Nephron progenitor cell (in vitro differentiated cells): Measurements from ENCODE around the gene DLEU7.

ENCODE experiments used
- DNase-seq: peaks from one replicate; pipeline ENCODE4 v3.0.0; 2021
- H3K27ac Mint-ChIP-seq: 2 replicates; pipeline ENCODE4 v1.8.0; 2021; ENCODE audit warnings: mild to moderate bottlenecking, moderate library complexity, mixed read lengths
- H3K27me3 Mint-ChIP-seq: 2 replicates; pipeline ENCODE4 v1.8.0; 2021; ENCODE audit warnings: mild to moderate bottlenecking, low read depth, mixed read lengths; ENCODE audit not compliant: poor library complexity
- H3K36me3 Mint-ChIP-seq: 2 replicates; pipeline ENCODE4 v1.8.0; 2021; ENCODE audit warnings: low read depth, mixed read lengths
- H3K4me1 Mint-ChIP-seq: 2 replicates; pipeline ENCODE4 v1.8.0; 2021; ENCODE audit warnings: mixed read lengths
- H3K4me3 Mint-ChIP-seq: 2 replicates; pipeline ENCODE4 v1.8.0; 2021; ENCODE audit warnings: mild to moderate bottlenecking, moderate library complexity, mixed read lengths
- H3K9me3 Mint-ChIP-seq: 2 replicates; pipeline ENCODE4 v1.8.0; 2021; ENCODE audit warnings: mild to moderate bottlenecking, moderate library complexity, mixed read lengths
- TF ChIP-seq, protein P1 (sequence below): fragments of 200-600 bp; sonication (generic); IDR thresholded peaks from 2 replicates; pipeline ENCODE4 v1.5.0; 2021; ENCODE audit warnings: antibody characterized with exemption

DLEU7 gene

DNA sequence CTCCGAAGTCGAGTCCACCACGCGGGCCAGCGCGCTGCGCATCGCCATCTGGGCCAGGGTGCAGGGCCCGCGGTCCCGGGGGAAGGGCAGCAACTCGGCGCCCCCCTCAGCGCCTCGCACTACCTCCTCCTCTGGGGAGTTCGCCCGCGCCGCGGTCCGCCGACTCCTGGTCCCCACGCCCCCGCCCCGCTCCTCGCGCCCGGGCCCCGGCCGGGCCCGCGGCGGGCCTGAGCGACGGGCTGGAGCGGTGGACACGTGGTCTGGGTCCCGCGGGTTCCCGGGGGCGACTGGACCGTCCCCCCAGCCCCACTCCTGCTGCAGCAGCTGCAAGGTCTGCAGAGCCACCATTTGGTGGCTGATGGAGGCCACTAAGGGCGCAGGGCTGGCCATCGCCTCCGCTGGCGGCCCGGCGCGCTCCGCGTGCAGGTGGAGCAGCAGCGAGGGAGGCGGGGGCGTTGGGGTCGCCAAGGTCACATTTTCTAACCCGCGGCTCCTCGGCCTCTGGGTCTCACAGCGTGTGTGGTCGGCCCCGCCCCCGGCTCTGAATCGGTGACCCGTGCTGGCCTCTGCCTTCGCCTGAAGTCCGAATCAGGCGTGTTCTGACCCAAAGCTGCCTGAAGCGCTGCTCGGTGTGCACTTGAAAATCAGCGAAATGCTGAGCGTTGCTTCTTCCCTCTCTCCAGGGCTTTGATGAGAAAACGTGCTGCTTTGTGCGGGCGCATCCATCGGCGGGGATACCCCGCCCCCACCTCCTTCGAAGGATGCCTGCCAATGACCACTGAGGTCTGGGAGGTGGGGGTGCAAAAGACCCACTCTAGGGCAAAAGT, at the start of gene DLEU7:
Gene DLEU7, minus strand, starts transcription at position 436 of the 827 bp plus-strand sequence. Its CDS starts 46 bp downstream, at position 390.
- H3K4me1 Mint-ChIP-seq: peaks cover 59% of the 10 kb centered on the region
- H3K9me3 Mint-ChIP-seq: peaks cover 12% of the 10 kb centered on the region
- H3K36me3 Mint-ChIP-seq: peaks cover 6% of the 10 kb centered on the region
- peak; percentile 90 for DNase-seq
- peaks cover 27% of the 10 kb centered on the region for H3K27me3 Mint-ChIP-seq
- H3K27ac Mint-ChIP-seq: peak within 1 kb of the TSS; percentile 54
- TF ChIP-seq, protein P1, sequence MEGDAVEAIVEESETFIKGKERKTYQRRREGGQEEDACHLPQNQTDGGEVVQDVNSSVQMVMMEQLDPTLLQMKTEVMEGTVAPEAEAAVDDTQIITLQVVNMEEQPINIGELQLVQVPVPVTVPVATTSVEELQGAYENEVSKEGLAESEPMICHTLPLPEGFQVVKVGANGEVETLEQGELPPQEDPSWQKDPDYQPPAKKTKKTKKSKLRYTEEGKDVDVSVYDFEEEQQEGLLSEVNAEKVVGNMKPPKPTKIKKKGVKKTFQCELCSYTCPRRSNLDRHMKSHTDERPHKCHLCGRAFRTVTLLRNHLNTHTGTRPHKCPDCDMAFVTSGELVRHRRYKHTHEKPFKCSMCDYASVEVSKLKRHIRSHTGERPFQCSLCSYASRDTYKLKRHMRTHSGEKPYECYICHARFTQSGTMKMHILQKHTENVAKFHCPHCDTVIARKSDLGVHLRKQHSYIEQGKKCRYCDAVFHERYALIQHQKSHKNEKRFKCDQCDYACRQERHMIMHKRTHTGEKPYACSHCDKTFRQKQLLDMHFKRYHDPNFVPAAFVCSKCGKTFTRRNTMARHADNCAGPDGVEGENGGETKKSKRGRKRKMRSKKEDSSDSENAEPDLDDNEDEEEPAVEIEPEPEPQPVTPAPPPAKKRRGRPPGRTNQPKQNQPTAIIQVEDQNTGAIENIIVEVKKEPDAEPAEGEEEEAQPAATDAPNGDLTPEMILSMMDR: no peak
- peak within 1 kb of the TSS; percentile 82 for H3K4me3 Mint-ChIP-seq

DNA sequence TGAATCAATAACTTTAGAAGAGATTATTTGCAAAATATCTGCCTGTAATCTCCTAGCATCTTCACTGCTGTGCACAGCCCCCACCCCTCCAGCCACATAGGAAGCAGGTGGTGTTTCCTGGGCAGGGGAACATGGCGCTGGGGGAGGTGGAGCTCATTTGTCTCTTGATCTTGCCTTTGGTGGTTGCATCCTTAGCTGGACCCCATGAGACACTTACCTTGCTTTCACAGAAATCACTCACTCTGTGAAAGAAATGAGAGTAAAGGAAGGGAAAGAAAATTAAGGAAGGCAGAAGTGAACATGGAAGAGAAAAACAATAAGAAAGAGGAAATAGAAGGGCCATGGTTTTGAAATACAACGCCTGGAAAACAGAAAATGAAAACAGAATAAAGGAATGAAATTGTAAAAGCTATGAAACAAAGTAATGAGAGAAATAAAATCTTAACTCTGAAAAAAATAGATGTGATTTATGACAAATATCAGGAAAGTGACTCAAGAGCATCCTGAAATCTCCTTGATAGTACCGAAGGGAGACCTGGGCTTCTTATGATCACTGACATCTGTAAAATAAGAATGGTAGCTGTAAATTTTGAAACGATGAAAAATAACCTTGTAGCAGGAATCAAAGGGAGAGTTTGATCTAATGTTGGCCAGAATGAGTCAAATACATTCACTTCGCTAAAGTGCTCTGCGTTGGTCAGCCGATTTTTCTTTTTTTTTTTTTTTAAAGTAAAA, 48.9 kb upstream of the DLEU7 start:
- no peaks in the 10 kb centered on the region for H3K4me1 Mint-ChIP-seq
- no peak overlapping the region for H3K27ac Mint-ChIP-seq
- no peak overlapping the region for H3K4me3 Mint-ChIP-seq
- H3K36me3 Mint-ChIP-seq: no peaks in the 10 kb centered on the region
- H3K9me3 Mint-ChIP-seq: no peaks in the 10 kb centered on the region
- H3K27me3 Mint-ChIP-seq: peaks cover 3% of the 10 kb centered on the region
- TF ChIP-seq, protein P1: no peak
- DNase-seq: no peak

DNA sequence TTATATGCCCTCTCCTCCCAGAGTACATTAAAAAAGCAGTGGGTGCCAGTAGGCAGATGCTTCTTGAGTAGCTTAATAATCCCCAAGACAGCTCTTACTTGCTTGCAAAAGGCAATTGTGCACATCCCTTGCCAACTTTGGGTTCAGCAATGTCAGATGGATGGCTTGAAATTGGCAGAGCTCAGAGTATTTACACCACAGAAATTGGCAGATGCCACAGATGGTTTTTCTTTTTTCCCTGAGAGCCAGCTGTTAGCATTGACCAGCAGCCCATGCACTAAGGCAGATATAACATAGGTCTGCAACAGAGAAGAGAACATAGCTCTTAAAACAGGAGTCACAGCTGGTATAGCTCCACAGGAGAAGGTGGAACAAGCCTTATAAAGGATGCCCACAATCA, 47.7 kb upstream of the DLEU7 start:
- Mint-ChIP-seq H3K27me3 (peaks cover 3% of the 10 kb centered on the region), H3K9me3 (no peaks in the 10 kb centered on the region), H3K36me3 (peaks cover 3% of the 10 kb centered on the region), H3K4me1 (no peaks in the 10 kb centered on the region), H3K4me3 (no peak overlapping the region), H3K27ac (no peak overlapping the region)
- no peak for DNase-seq
- TF ChIP-seq, protein P1: no peak

DNA sequence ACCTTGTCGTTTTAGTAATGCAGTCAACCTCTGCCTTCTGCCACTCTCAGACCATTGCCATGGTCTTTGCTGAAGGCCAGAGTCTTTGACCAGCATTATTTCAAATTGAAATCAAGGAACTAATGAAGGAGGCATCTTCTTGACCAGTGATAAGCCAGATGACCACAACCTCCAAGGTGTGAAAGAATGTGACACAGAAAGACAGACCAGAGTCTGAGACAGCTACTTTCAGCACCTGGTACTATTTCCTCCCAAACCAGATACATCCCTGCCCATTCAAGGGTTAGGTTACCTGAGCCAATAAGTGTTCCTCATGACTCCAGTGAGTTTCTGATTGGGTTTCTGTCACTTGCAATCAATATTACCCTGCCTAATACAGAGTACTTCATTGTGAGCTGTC, 45.8 kb upstream of the DLEU7 start:
- Mint-ChIP-seq H3K36me3 (peaks cover 5% of the 10 kb centered on the region), H3K27ac (no peak overlapping the region), H3K4me1 (no peaks in the 10 kb centered on the region), H3K9me3 (no peaks in the 10 kb centered on the region), H3K4me3 (no peak overlapping the region), H3K27me3 (no peaks in the 10 kb centered on the region)
- no peak for DNase-seq
- TF ChIP-seq, protein P1: no peak

DNA sequence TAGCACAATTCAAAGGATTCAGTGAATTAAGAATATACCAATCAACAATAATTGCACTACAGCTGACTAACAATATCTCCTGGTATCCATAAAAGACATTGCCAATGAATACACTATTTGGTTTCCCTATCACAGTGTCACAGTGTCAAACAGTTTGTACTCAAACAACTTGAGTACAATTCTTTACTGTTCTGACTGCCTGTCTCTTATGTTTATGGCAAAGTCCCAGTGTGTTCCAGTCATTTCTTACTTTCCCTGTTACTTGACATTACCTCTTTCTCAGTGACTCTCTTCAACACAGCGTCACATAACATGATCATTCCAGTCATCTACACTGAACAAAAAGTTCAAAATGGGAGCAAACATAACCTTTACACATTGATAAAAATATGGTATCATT, 44.9 kb upstream of the DLEU7 start:
- Mint-ChIP-seq H3K4me1 (no peaks in the 10 kb centered on the region), H3K4me3 (no peak overlapping the region), H3K9me3 (no peaks in the 10 kb centered on the region), H3K27me3 (no peaks in the 10 kb centered on the region), H3K27ac (no peak overlapping the region), H3K36me3 (peaks cover 5% of the 10 kb centered on the region)
- DNase-seq: no peak
- TF ChIP-seq, protein P1: no peak
